IPS-11a (cell line): ENCODE results near the gene UNC79.

Experiments
- H3K4me3 ChIP-seq: one replicate; pipeline ENCODE4 v1.5.1; 2013; ENCODE audit warnings: low read depth, low read length, control low read depth

UNC79 gene

DNA sequence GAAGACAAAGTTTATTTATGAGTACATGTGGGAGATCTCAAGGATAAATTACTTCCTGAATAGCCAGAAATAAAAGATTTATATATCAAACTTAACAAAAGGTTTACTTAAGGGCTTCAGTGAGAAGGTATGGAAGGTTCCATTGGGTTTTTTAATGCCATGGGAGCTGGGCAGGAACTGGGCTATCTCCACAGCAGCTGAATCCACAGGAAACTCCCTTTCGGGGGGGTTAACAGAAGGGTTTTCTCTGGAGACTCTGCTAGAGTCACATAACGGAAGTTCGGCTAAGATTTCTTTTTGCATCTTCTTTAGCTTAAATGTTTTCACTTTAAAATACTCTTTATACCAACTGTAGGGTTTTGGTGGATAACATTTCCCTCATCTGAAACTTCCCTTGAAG lies 113.5 kb downstream of the UNC79 start:
- H3K4me3 ChIP-seq, result no peak overlapping the region

DNA sequence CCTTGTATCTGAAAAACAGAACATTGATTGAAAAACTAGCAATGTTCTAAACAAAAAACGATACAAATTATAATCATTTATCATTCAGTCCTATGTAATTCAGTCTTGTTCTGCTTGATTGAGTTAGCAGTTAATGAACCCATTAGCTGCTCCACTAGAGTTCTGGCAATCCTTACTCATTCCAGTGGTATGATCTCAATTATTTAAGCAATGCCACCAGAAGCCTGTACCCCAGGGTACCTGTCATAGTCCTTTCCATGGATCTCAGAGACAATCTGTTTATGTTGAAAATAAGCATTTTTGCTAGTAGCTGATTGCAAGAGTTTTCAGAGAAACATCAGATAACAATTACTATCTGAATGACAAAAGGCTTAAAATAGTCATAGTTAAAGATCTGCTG lies 115.9 kb downstream of the UNC79 start:
- H3K4me3 ChIP-seq, result no peak overlapping the region

DNA sequence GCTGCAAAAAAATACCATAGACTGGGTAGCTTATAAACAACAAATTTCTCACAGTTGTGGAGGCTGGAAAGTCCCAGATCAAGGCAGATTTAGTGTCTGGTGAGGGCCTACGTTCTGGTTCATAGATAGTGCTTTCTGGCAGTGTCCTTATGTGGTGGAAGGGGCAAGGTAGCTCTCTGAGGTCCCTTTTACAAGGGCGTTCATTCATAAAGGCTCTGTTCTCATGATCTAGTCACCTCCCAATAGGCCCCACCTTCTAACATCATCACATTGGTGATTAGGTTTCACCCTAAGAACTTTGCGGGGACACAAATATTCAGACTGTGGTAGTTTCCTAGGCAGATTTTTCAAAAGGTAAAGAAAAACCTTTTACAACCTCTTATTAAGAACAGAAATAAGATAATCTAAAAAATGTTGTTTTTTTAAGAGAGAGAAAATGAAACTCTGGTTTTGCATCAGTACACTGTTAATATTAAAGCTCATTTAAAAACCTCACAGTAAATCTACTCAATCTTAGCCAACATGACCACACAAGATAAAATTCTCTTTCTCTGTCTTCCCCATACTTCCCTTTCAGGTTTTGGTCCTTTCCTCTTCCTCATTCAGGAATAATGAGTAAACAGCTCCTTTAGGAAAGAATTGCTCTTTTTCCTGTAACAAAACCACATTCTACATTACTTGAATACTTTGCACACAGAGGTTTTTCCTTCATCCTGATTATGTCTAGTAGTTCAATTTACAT lies 117.5 kb downstream of the UNC79 start:
- H3K4me3 ChIP-seq, result no peak overlapping the region

DNA sequence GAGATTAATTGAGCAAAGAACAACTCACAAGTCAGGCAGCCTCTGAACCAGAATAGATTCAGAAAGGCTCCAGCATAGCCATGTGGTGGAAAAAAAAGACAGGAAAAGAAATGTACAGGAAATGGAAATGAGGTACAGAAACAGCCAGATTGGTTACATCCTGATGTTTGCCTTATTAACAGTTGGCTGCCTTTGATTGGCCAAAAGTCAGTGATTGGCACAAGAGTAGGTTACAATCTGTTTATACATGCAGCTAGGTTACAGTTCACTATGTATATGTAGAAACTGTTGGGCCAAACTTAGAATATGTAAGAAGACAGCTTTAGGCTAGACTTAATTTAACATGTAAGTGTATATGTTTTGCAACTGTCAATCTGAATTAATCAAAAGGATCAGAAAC lies 118.9 kb downstream of the UNC79 start:
- H3K4me3 ChIP-seq, result no peak overlapping the region

DNA sequence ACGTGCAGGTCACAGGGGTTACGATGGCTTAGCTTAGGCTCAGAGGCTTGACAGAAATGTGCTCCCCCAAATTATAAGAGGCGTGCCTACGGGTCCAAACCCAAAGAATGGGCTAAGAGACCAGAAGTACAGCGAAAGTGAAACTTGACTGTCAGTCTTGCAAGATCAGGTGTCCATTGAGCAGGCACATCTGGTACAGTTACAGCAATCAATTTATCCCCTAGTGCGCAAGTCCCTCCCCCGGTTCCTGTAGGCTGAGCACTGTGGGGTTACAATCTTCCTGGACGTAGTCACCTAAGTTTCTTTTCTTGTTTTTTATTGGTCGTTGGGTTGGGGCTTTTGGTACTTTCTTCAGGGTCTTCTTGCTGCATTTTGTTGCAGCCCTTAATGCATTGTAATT lies 134.2 kb downstream of the UNC79 start:
- no peak overlapping the region for H3K4me3 ChIP-seq

DNA sequence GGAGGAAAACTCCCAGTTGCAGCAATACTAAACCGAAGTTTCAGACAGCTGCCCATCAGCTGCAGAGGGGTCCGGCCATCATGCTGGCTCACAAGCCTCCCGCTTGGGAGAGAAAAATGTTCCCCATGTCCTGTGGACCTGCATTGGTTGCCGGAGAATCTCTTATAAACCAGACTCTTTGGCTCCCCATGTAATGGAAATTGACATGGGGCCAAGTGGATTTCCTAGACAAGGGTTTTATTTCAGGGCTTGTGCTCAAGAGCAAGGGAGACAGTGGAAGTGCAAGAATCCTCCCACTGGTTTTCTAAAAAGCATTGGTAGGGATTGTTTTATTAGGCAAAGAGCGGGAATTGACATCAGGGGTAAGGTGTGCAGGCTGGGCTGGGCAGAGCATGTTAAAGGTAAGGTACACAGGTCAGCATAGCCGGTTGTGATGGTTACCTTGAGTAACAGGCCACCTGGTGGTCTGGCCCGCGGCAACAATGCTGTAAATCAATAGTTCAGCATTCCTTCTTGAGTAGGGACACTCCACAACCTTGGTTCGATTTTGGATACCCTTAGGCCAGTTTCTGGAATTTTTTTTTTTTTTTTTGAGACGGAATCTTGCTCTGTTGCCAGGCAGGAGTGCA lies 135.4 kb downstream of the UNC79 start:
- no peak overlapping the region for H3K4me3 ChIP-seq

DNA sequence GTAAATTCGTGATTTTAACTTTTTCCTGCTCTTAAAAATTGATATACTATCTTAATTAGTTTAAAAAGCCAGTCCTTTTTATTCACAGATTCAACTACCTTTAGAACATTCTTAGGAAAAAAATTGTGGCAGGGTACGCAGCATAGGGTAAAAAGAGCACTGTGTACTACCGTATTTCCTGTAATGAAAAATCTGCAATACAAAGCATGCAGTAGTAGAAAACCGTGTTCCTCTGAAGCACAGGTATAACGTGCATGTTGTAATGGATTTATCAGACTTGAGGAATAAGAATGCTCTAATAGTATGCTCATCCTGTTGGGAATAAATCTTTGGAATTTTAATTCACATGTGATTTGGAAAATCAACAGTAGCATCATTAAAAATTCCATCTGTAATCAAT lies 140.5 kb downstream of the UNC79 start:
- no peak overlapping the region for H3K4me3 ChIP-seq

DNA sequence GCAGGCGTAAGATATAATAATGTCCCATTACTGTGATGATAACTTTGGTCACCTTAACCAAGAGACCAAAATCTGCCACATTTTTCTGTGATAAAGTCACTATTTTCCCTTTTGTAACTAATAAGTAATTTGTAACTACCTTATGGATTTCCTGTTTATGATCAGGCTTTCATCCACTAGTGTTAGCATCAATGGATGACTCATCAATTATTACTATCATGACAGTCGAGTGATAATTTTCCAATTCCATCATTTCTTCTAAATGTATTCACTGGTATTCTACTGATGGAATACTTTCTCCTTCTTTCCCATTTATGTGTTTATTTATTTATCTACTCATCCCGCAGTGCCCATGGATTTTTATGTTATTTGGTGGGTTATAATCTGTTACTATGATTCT lies 148.4 kb downstream of the UNC79 start:
- no peak overlapping the region for H3K4me3 ChIP-seq

DNA sequence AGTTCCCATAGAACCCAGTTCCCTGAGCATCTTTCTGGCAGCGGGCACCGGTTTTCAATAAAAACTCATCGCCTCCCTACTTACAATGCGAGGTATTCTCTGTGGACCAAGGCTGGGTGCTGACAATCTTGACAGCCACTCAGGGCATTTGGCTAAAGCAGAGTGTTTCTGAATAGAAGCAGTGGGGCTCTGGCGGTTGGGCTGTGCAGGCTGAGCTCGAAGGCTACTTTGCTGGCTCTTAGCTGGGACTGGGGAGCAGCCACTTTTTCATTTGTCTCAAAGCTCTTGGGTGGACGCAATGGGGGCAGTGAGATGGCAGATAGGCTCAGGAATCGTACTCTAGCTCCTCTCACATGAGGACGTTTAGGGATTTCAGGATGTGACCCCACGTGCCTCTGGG lies 151.8 kb downstream of the UNC79 start:
- no peak overlapping the region for H3K4me3 ChIP-seq

DNA sequence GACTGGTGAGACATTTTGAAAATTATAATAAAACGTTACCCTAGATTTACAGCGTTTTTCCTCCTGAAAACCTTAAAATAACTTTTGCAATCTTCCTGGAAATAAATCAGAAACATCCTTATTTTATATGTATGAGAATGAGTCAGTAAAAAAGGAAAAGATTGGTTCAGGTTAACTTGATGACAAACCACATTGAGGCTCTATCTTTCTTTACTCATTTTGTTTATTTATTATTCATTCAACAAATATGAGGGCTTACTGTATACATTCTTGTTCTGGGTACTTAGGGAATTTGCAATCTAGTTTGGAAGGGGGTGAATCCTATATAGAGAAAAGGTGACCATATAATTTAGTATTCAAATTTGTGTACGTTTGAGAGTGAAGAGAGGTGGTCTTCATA lies 156.6 kb downstream of the UNC79 start:
- H3K4me3 ChIP-seq, result no peak overlapping the region

DNA sequence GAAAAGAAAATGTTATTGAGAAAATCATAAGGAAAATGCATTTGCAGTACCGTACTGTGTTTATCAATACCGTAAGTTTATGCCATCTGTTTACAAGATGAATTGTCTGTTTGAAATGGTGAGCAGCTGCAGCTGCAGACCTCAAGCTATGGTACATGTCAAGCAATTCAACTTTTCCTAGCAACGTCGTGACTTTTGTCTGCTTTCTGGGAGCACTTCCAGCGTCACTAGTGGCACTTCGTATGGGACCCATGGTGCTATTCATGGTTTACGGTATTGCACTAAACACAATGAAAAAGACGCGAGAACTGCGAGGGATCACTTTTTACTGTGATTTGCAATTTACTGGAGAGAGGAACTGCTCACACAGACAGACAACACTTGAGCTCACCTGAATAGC lies 160.8 kb downstream of the UNC79 start:
- H3K4me3 ChIP-seq, result no peak overlapping the region

DNA sequence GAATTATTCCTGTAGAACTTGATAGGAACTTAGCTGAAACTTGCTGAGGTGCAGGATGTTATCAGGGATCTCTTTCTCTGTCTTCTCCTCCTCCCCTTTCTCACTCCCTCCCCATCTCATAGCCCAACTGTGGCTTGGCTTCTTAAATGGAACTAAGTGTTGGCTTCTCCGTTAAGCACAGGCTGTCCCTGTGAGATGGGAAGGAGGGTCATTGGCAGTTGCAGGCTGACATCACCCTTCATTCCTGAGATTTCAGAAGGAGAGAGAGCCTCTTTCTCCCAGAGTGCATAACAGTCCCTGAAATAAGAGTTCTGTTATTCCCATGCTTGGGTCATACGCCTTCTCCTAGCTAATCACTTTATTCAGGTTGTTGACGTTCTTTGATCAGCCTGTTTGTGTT lies 162.0 kb downstream of the UNC79 start:
- no peak overlapping the region for H3K4me3 ChIP-seq

DNA sequence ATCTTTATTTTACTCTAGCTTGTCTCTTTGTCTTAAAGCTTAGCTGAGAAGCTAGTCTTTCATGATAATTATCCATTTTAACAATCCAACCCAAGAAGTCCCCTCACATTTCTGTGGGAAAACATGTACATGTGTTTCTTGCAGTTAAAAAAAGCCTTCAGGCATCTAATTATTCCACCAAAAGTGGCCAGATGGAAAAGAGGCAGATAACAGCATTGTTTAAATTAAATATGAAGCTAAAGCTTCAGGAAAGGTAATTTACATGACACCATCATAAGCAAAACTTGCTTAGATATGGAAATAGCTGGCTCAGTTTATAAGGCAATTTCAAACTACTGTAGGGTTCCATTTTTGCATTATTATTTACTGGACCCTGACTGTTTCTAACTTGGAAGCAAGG lies 175.4 kb downstream of the UNC79 start:
- no peak overlapping the region for H3K4me3 ChIP-seq

DNA sequence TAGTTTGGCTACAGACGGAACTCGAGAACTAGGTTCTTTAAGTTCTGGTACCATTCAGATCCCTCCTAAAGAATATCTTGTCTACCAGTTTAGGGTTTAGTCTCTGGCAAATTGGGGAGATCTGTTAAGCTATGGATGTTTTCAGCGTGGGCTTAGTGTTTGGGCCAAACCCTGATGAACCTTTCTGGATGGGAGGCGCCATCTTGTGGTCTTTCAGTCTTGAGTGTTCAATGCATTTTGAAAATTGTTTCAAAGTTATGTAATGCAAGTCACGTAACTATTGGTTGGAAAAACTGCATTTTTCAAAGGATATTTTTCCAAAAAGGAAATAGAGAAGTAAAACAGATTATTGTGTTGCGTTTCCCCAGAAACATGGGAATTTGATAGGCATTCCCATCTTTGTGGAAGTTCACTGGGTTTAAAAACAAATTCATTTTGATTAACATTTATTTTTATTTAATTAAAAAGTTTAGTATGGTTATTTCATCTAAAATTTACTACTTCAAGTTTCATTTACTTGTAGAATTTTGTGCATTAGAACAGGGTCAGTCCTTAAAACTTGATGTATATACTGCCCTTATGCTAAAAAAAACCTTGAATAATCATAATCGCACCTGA lies 188.5 kb downstream of the UNC79 start:
- H3K4me3 ChIP-seq, result no peak overlapping the region

DNA sequence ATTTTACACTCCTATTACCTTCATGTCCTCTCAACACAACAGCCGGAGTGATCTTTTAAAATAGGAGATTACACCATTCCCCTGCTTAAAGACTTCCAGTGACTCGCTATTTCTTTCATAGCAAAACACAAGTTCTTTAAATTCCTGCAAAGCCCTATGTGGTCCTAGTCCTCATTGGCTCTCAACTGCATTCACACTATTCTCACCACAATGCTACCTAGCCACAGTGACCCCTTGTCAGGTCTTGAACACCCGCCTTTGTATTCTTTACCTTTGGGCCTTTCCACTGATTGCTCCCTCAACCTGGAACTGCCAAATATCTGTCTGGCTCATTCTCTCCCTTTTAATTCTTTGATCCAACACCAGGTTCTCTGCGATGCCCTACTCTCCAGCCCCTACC lies 197.3 kb downstream of the UNC79 start:
- no peak overlapping the region for H3K4me3 ChIP-seq

DNA sequence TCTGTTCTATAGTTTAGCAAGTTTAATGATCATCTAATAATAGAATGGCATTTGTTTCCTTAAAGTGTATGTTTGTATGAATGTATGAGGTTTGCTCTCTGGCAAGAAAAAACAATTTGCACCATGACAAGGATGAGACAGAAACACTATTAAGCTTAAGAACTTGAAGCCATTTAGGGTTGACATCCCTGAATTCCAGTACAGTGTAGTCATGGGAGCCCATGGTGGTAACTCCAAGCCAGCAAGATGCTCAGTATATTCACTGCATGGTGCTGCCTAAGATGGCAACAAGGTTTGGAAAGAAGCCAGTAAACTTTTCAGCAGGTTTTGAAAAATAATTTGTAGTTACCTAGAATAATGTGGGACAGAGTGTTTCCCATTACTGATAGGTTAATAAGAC lies 198.9 kb downstream of the UNC79 start:
- H3K4me3 ChIP-seq, result no peak overlapping the region

DNA sequence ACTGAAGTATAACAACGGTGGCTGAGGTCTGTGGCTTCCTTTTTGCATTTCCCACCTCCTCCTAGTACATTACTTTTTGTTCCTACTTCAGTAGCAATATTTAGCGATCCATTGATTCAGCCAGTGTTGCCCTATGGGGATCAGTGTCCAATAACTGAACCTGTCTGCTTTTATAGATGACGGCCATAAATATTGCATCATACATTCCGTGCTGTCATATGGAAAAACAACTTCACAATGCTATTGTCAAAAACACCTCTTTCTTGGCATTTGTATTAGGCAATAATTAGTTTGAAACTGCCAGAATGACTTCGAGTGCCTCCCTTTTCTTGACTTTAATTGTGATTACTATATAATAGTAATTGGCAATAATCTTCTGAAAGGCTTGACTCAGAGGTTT lies 208.1 kb downstream of the UNC79 start:
- no peak overlapping the region for H3K4me3 ChIP-seq

DNA sequence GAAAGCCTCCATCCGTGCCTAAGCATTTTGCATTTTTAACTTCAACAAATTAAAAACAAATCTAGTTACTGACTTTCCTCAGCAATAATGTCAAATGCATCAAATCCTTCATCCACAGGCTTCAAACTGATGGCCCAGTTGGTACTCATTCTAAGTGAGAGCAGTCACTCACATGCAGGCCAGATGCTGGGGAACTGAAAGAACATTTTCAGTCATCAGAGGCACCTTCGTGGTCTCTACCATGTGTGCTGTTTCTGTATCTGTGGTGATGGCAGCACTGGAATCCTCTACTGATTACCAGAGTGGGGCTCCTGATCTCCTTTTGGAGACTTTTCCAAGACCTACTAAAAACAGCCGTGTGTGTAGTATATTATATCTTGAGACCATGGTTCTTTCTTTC lies 212.4 kb downstream of the UNC79 start:
- no peak overlapping the region for H3K4me3 ChIP-seq

DNA sequence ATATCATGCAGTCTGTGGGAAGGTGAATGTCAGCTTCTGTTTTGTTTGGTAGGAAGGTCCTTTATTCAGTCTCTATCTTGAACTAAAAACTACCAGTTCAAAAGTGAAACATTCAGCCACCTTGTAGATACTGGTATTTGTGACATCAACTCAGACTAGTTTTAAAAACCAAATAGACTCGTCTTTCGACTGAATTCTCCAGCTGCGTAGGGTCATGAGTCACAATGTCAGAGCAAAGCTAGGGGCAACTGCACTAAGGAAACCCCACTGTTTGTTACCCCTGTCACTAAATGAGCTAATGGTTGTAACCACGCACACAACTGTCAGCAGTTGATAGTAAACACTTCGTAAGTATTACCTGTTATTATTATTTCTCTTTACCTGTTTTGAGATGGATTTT lies 212.9 kb downstream of the UNC79 start:
- H3K4me3 ChIP-seq, result no peak overlapping the region

DNA sequence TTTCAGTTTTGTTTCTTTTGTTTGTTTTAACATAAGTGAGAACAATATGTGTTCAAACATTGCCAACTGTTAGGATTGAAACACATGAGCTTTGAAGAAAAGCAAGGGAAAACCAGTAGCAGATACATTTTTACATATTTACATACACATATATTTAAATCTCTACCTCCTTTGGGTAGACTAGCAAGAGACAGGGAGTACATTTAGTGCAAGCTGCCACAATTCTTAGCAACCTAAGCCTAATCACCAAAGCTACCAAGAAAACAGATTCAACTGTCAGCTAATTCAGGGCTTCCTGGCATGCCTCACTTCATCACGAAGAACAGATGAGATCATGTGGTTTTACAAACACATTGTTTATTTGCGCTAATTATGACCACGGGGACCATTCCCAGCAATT lies 214.5 kb downstream of the UNC79 start:
- H3K4me3 ChIP-seq, result no peak overlapping the region

DNA sequence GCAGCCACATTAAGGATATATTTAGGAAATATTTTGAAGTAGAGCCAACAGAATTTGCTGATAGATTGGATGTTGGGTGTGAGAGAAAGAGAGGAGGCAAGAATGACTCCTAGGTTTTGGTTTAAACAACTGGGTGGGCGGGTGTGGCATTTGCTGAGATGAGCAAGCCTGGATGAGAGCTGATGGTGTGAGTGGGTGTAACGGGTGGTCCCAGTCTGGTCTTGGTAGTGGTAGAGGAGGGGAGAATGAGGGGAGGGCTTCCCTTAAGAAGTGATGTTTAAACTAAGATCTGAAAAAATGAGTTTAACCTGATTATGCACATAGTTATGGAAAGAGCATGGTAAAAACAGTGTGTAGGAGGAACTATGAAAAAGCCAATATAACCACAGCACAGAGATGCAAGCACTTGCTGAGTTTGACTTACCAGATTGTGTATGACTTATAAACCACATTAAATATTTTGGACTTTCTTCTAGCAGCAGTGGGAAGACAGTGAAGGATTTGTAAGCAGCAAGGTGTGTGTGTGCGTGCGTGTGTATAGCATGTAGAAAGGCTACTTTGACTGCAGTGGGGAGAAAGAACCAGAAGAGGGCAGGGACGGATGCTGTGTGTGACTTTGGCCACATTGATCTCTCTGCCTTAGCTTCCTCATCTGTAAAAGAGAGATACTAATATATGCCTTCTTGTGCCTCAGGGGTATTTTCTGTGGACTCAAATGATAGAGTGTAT lies 217.9 kb downstream of the UNC79 start:
- no peak overlapping the region for H3K4me3 ChIP-seq

DNA sequence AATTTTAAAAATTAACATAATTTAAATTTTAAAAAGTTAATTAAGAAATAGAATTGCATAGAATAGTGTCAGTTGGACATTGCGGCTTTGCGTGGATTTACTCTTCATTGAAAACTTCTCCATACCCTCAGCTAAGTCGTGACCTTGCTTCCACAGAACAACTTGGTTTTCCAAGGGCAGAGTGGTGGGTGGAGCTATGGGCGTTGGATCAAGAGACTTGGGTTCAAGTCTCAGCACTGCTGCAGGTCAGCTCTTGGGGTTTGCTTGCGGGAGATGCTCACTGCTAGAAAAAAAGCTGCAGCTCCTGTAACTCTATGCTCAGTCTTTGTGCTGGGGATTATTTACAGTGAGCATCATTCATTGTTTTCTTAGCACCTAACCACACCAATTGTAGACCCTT lies 223.9 kb downstream of the UNC79 start:
- no peak overlapping the region for H3K4me3 ChIP-seq
